Parathyroid adenoma (tissue), 2 donors: Measurements from ENCODE around the gene HNMT.

Source experiments
- H2AFZ ChIP-seq: fragments of 300-600 bp; sonication (generic); one replicate; pipeline ENCODE4 v1.7.0; 2017; ENCODE audit warnings: antibody characterized with exemption, mild to moderate bottlenecking
- H3K27ac ChIP-seq: fragments of 300-600 bp; sonication (generic); one replicate; pipeline ENCODE4 v1.7.0; 2017
- H3K27me3 ChIP-seq: fragments of 300-600 bp; sonication (generic); one replicate; pipeline ENCODE4 v1.7.0; 2017; ENCODE audit warnings: low read length; ENCODE audit not compliant: control insufficient read depth, insufficient read depth
- H3K36me3 ChIP-seq: fragments of 300-600 bp; sonication (generic); one replicate; pipeline ENCODE4 v1.7.0; 2017; ENCODE audit warnings: low read length; ENCODE audit not compliant: control insufficient read depth, insufficient read depth
- H3K4me1 ChIP-seq: fragments of 300-600 bp; sonication (generic); one replicate; pipeline ENCODE4 v1.7.0; 2017; ENCODE audit warnings: control low read depth
- H3K4me2 ChIP-seq: fragments of 300-600 bp; sonication (generic); one replicate; pipeline ENCODE4 v1.7.0; 2017; ENCODE audit warnings: low read length
- H3K4me3 ChIP-seq: fragments of 300-600 bp; sonication (generic); one replicate; pipeline ENCODE4 v1.7.0; 2017; ENCODE audit warnings: low read depth, low read length
- H3K79me2 ChIP-seq: fragments of 300-600 bp; sonication (generic); one replicate; pipeline ENCODE4 v1.7.0; 2017; ENCODE audit warnings: control low read depth
- H3K9ac ChIP-seq: fragments of 300-600 bp; sonication (generic); one replicate; pipeline ENCODE4 v1.7.0; 2017; ENCODE audit warnings: mild to moderate bottlenecking
- H3K9me3 ChIP-seq: fragments of 300-600 bp; sonication (generic); one replicate; pipeline ENCODE4 v1.7.0; 2017; ENCODE audit warnings: low read length; ENCODE audit not compliant: control insufficient read depth
- TF ChIP-seq, protein P1 (sequence below): fragments of 300-600 bp; sonication (generic); IDR thresholded peaks from one replicate; pipeline ENCODE4 v1.7.0; 2017; ENCODE audit warnings: antibody characterized with exemption, mild to moderate bottlenecking
- donor health status: primary hyperparathyroidism.

HNMT gene

DNA sequence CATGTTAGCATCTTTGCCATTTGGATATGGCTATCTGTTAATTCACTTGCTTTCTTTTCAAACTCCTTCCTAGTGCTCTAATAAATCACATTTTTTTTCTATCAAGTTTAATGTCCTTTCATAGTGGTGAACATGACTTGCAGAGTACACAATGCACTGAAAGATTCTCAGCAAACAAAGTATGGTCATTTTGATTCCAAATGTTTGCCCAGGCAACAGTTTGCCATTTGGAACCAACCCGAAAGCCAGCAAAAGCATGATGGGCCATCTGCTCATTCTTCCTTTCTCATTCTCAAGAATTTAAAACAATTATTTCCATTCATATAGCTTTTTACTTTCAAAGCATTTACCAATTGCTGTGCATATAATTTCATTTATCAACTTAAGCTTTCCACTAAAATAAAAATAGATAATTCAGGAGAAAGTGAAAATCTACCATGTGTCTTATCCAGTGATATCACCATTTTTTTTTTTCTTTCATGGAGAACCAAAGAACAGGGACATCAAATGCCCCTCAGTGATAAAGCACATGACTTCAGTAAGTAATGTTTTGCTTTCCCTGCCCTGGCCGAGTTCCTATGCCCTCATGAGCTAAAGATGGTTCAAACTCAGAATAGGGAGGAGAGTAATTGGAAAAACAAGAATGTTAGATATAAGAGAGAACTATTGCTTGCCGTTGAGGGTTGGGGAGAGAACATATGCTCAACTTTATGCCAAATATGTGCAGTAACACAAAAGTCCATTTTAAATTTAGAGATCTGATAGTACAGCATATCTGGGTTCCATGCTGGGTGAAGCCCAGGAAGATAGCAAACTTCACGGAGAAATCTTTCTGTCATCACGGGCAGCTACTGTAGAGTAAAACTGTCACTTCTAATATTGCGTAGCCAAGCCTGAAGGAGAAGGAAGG lies 62.1 kb downstream of the HNMT start:
- Histone ChIP-seq H3K4me3 (no peak overlapping the region), H3K9me3 (no peaks in the 10 kb centered on the region), H3K4me2 (no peak overlapping the region), H3K9ac (no peak overlapping the region), H3K4me1 (no peaks in the 10 kb centered on the region), H3K27ac (no peak overlapping the region), H3K27me3 (no peaks in the 10 kb centered on the region), H3K36me3 (no peaks in the 10 kb centered on the region), H3K79me2 (no peaks in the 10 kb centered on the region), H2AFZ (no peak overlapping the region)
- TF ChIP-seq, protein P1, sequence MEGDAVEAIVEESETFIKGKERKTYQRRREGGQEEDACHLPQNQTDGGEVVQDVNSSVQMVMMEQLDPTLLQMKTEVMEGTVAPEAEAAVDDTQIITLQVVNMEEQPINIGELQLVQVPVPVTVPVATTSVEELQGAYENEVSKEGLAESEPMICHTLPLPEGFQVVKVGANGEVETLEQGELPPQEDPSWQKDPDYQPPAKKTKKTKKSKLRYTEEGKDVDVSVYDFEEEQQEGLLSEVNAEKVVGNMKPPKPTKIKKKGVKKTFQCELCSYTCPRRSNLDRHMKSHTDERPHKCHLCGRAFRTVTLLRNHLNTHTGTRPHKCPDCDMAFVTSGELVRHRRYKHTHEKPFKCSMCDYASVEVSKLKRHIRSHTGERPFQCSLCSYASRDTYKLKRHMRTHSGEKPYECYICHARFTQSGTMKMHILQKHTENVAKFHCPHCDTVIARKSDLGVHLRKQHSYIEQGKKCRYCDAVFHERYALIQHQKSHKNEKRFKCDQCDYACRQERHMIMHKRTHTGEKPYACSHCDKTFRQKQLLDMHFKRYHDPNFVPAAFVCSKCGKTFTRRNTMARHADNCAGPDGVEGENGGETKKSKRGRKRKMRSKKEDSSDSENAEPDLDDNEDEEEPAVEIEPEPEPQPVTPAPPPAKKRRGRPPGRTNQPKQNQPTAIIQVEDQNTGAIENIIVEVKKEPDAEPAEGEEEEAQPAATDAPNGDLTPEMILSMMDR: no peak

DNA sequence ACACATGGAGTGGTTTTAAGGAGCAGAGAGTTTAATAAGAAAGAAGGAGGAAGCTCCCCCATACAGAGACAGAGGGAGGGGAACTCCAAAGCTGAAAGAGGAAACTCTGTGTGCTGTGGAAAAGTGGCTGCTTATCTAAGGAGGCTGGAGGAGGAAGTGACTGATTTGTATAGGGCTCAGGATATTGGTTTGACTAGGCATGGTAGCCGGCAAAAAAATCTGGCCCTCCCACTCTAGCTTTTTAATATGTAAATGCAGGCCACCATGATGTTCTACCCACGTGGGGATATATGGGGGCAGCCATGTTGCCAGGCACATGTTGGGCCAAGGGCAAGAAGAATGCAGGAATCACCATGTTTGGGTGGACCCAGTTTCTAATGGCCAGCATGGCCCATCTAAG lies 64.3 kb downstream of the HNMT start:
- no peaks in the 10 kb centered on the region for H3K9me3 ChIP-seq
- H3K4me2 ChIP-seq: no peak overlapping the region
- no peaks in the 10 kb centered on the region for H3K27me3 ChIP-seq
- TF ChIP-seq, protein P1: no peak
- H2AFZ ChIP-seq: no peak overlapping the region
- no peak overlapping the region for H3K27ac ChIP-seq
- no peaks in the 10 kb centered on the region for H3K4me1 ChIP-seq
- no peak overlapping the region for H3K9ac ChIP-seq
- H3K36me3 ChIP-seq: no peaks in the 10 kb centered on the region
- H3K4me3 ChIP-seq: no peak overlapping the region
- H3K79me2 ChIP-seq: no peaks in the 10 kb centered on the region

DNA sequence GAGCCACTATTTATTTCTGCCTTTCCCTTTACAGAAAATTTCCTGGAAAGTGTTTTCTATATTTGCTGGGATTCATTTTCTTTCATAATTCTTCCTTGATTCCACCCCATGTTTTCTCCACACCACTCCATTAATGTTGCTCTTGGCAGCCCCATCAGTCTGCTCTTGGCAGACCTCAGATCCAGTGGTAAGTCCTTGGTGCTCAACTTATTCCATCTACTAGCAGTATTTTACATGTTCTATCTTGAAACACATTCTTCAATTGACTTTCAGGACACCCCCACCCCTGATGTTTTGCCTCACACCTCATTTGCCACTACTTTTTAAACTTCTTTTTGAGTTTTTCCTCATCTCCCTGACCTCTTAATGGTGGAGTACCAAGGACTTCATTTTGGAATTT lies 65.0 kb downstream of the HNMT start:
- no peaks in the 10 kb centered on the region for H3K79me2 ChIP-seq
- no peaks in the 10 kb centered on the region for H3K4me1 ChIP-seq
- H3K36me3 ChIP-seq: no peaks in the 10 kb centered on the region
- H3K4me3 ChIP-seq: no peak overlapping the region
- TF ChIP-seq, protein P1: no peak
- H2AFZ ChIP-seq: no peak overlapping the region
- H3K4me2 ChIP-seq: no peak overlapping the region
- no peaks in the 10 kb centered on the region for H3K9me3 ChIP-seq
- H3K27me3 ChIP-seq: no peaks in the 10 kb centered on the region
- H3K9ac ChIP-seq: no peak overlapping the region
- no peak overlapping the region for H3K27ac ChIP-seq

DNA sequence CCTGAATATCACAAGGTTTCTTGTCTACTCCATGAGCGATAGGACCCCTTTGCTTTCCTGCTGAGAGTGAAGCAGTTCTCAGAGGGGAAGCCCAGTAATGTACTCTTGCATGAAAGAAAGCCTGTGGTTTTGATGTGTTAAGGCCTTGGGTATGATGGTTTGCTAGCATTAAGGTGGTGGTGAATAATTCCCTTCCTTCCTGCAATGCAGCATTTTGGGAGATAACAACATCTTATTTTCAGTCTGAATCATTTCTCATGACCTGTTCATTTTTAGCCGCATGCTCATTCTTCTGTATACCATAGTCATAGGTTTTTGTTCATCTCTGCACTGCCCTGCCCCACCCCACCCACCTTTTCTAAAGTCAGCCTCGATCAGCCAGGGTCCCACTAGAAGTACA lies 66.2 kb downstream of the HNMT start:
- Histone ChIP-seq H3K9me3 (no peaks in the 10 kb centered on the region), H3K9ac (no peak overlapping the region), H3K4me1 (no peaks in the 10 kb centered on the region), H3K4me2 (no peak overlapping the region), H2AFZ (no peak overlapping the region), H3K27ac (no peak overlapping the region), H3K27me3 (no peaks in the 10 kb centered on the region), H3K4me3 (no peak overlapping the region), H3K79me2 (no peaks in the 10 kb centered on the region), H3K36me3 (no peaks in the 10 kb centered on the region)
- TF ChIP-seq, protein P1: no peak

DNA sequence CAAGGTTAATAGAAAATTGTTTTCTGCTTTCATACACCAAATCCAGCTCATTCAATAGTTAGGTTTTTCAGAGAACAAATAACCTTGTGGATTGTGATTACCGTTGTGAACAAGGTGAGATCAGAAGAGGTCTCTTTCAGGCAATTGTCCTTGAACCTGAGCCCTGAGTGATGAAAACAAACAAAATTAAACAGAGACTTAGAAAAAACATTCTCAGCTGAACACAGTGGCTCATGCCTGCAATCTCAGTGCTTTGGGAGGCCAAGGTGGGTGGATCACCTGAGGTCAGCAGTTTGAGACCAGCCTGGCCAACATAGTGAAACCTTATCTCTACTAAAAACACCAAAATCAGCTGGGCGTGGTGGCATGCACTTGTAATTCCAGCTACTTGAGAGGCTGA lies 68.1 kb downstream of the HNMT start:
- Histone ChIP-seq H3K27ac (no peak overlapping the region), H3K4me1 (no peaks in the 10 kb centered on the region), H3K4me2 (no peak overlapping the region), H3K4me3 (no peak overlapping the region), H2AFZ (no peak overlapping the region), H3K9ac (no peak overlapping the region), H3K36me3 (no peaks in the 10 kb centered on the region), H3K9me3 (no peaks in the 10 kb centered on the region), H3K79me2 (no peaks in the 10 kb centered on the region), H3K27me3 (no peaks in the 10 kb centered on the region)
- TF ChIP-seq, protein P1: no peak
